Activated effector memory CD4-positive, alpha-beta T cell treated with Interleukin-2 at 50 U/mL for 16 hours (primary cell): ENCODE data around the gene THSD7B.

Experiments
- DNase-seq: peaks from one replicate; pipeline ENCODE4 v3.0.0-alpha.2; 2020

THSD7B gene

GRCh38 chr2:137724912-137725311, 959.6 kb downstream of the THSD7B start:
- DNase-seq: no peak
